ENCODE data around the gene GABBR2. TPM values are rescaled to one million over a fixed set of nuclear protein-coding genes. Genes with fewer than 3 reads are reported as not detected.

Gene GABBR2
- total RNA-seq, 1 experiment from 2014 or later: 6.3 TPM

- H3K27ac ChIP-seq (ENCODE audit: low read length): no peak overlapping the region
- no peaks in the 10 kb centered on the region for H3K4me1 ChIP-seq (ENCODE audit: control insufficient read depth, insufficient read depth, low read length)
- no peak for ATAC-seq
- ChIA-PET CTCF (no interaction called here), POLR2A (no interaction called here)
- no peak for DNase-seq (ENCODE audit: low read depth, low spot score)
- TF ChIP-seq, protein P1, sequence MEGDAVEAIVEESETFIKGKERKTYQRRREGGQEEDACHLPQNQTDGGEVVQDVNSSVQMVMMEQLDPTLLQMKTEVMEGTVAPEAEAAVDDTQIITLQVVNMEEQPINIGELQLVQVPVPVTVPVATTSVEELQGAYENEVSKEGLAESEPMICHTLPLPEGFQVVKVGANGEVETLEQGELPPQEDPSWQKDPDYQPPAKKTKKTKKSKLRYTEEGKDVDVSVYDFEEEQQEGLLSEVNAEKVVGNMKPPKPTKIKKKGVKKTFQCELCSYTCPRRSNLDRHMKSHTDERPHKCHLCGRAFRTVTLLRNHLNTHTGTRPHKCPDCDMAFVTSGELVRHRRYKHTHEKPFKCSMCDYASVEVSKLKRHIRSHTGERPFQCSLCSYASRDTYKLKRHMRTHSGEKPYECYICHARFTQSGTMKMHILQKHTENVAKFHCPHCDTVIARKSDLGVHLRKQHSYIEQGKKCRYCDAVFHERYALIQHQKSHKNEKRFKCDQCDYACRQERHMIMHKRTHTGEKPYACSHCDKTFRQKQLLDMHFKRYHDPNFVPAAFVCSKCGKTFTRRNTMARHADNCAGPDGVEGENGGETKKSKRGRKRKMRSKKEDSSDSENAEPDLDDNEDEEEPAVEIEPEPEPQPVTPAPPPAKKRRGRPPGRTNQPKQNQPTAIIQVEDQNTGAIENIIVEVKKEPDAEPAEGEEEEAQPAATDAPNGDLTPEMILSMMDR (IDR thresholded peaks at IDR 0.05): no peak
- TF ChIP-seq TCF7L2 (IDR thresholded peaks at IDR 0.05; ENCODE audit: low read depth, low read length): no peak
- TF ChIP-seq, protein P2, sequence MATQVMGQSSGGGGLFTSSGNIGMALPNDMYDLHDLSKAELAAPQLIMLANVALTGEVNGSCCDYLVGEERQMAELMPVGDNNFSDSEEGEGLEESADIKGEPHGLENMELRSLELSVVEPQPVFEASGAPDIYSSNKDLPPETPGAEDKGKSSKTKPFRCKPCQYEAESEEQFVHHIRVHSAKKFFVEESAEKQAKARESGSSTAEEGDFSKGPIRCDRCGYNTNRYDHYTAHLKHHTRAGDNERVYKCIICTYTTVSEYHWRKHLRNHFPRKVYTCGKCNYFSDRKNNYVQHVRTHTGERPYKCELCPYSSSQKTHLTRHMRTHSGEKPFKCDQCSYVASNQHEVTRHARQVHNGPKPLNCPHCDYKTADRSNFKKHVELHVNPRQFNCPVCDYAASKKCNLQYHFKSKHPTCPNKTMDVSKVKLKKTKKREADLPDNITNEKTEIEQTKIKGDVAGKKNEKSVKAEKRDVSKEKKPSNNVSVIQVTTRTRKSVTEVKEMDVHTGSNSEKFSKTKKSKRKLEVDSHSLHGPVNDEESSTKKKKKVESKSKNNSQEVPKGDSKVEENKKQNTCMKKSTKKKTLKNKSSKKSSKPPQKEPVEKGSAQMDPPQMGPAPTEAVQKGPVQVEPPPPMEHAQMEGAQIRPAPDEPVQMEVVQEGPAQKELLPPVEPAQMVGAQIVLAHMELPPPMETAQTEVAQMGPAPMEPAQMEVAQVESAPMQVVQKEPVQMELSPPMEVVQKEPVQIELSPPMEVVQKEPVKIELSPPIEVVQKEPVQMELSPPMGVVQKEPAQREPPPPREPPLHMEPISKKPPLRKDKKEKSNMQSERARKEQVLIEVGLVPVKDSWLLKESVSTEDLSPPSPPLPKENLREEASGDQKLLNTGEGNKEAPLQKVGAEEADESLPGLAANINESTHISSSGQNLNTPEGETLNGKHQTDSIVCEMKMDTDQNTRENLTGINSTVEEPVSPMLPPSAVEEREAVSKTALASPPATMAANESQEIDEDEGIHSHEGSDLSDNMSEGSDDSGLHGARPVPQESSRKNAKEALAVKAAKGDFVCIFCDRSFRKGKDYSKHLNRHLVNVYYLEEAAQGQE (IDR thresholded peaks at IDR 0.05; ENCODE audit: insufficient read depth in 1 of 2, low read depth in 2 of 2, low read length in 1 of 2): no peak
- TF ChIP-seq POLR2AphosphoS5 (IDR thresholded peaks at IDR 0.05; ENCODE audit: low read depth, low read length): no peak
- no peak for TF ChIP-seq SIN3A (IDR thresholded peaks at IDR 0.05; ENCODE audit: borderline replicate concordance, insufficient read depth, low read depth, low read length)
- H3K4me3 ChIP-seq (ENCODE audit: low read depth in 2 of 2, low read length in 2 of 2): no peak overlapping the region
- no peaks in the 10 kb centered on the region for H3K27me3 ChIP-seq (ENCODE audit: control insufficient read depth, insufficient read depth, low read length)
- in situ Hi-C loops (cut with HindIII; ENCODE audit: low pct_unique_long_range_greater_than_20kb, low sequenced_read_pairs): no loop called here
- BruUV-seq (replicated peaks): no TSS peak
- intact Hi-C loops (cut with micrococcal nuclease; ENCODE audit: unreplicated experiment): no loop called here
- no peaks in the 10 kb centered on the region for H3K9me3 ChIP-seq (ENCODE audit: control insufficient read depth, insufficient read depth, low read depth, low read length)
- H3K36me3 ChIP-seq (ENCODE audit: control insufficient read depth, insufficient read depth, low read length): no peaks in the 10 kb centered on the region
These were observed 49.8 kb downstream of the GABBR2 start for GRCh38 chr9:98658951-98659351.

DNA sequence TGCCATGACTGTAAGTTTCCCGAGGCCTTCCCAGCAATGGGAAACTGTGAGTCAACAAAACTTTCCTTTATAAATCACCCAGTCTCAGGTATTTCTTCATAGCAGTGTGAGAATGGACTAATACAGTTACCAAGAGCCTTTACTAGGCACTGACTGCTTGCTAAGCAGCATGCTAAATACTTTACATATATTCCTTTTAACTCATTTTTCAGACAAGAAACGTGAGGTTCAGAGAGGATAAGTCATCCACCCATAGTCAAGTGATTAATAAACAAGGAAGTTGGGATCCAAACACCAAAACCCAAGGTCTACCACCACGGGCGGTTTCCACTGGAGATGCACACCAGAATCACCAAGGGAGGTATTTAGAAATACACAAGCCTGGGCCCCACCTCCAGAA is 50.8 kb downstream of the GABBR2 start:
- ChIA-PET CTCF (no interaction called here), POLR2A (no interaction called here)
- no peak for TF ChIP-seq POLR2AphosphoS5 (IDR thresholded peaks at IDR 0.05; ENCODE audit: low read depth, low read length)
- no peak for TF ChIP-seq TCF7L2 (IDR thresholded peaks at IDR 0.05; ENCODE audit: low read depth, low read length)
- TF ChIP-seq, protein P2 (IDR thresholded peaks at IDR 0.05; ENCODE audit: insufficient read depth in 1 of 2, low read depth in 2 of 2, low read length in 1 of 2): no peak
- TF ChIP-seq SIN3A (IDR thresholded peaks at IDR 0.05; ENCODE audit: borderline replicate concordance, insufficient read depth, low read depth, low read length): no peak
- TF ChIP-seq, protein P1 (IDR thresholded peaks at IDR 0.05): no peak
- no TSS peak for BruUV-seq (replicated peaks)
- intact Hi-C loops (cut with micrococcal nuclease; ENCODE audit: unreplicated experiment) (no loop called here), in situ Hi-C loops (cut with HindIII; ENCODE audit: low pct_unique_long_range_greater_than_20kb, low sequenced_read_pairs) (no loop called here)
- DNase-seq (ENCODE audit: low read depth, low spot score) (no peak), ATAC-seq (no peak)
- no peaks in the 10 kb centered on the region for H3K4me1 ChIP-seq (ENCODE audit: control insufficient read depth, insufficient read depth, low read length)
- H3K9me3 ChIP-seq (ENCODE audit: control insufficient read depth, insufficient read depth, low read depth, low read length): no peaks in the 10 kb centered on the region
- no peak overlapping the region for H3K27ac ChIP-seq (ENCODE audit: low read length)
- no peaks in the 10 kb centered on the region for H3K36me3 ChIP-seq (ENCODE audit: control insufficient read depth, insufficient read depth, low read length)
- no peak overlapping the region for H3K4me3 ChIP-seq (ENCODE audit: low read depth in 2 of 2, low read length in 2 of 2)
- no peaks in the 10 kb centered on the region for H3K27me3 ChIP-seq (ENCODE audit: control insufficient read depth, insufficient read depth, low read length)
